HG02943 (cell line): Measurements from ENCODE around the gene SLC6A18.

Experiments
- ATAC-seq: cut with Tn5 transposase; IDR thresholded peaks from one replicate; pipeline ENCODE4 v1.9.1; 2021; ENCODE audit warnings: mild to moderate bottlenecking, low read depth, moderate library complexity; ENCODE audit not compliant: unreplicated experiment

Gene SLC6A18

GRCh38 chr5:1202026-1202797 lies 23.0 kb upstream of the SLC6A18 start:
- no peak for ATAC-seq

- ATAC-seq, result no peak
Measured at GRCh38 chr5:1202798-1203185, 22.4 kb upstream of the SLC6A18 start.

- ATAC-seq, result no peak
Measured at GRCh38 chr5:1203311-1203967, 21.7 kb upstream of the SLC6A18 start.

- no peak for ATAC-seq
Measured at GRCh38 chr5:1203968-1204692, 21.1 kb upstream of the SLC6A18 start.

- ATAC-seq, result no peak
Measured at GRCh38 chr5:1204693-1205242, 20.4 kb upstream of the SLC6A18 start.

- ATAC-seq, result no peak
Measured at GRCh38 chr5:1205255-1206180, 19.7 kb upstream of the SLC6A18 start.

GRCh38 chr5:1206521-1207412 lies 18.4 kb upstream of the SLC6A18 start:
- ATAC-seq, result no peak

- no peak for ATAC-seq
Measured at GRCh38 chr5:1207555-1207954, 17.6 kb upstream of the SLC6A18 start.

- no peak for ATAC-seq
Measured at GRCh38 chr5:1208221-1208742, 16.9 kb upstream of the SLC6A18 start.

GRCh38 chr5:1208743-1209488 lies 16.3 kb upstream of the SLC6A18 start:
- no peak for ATAC-seq

- no peak for ATAC-seq
Measured at GRCh38 chr5:1209489-1209852, 15.7 kb upstream of the SLC6A18 start.

GRCh38 chr5:1209896-1210776 lies 15.0 kb upstream of the SLC6A18 start:
- no peak for ATAC-seq

GRCh38 chr5:1210832-1211251 lies 14.3 kb upstream of the SLC6A18 start:
- no peak for ATAC-seq

- no peak for ATAC-seq
Measured at GRCh38 chr5:1211701-1212100, 13.5 kb upstream of the SLC6A18 start.

- ATAC-seq, result no peak
Measured at GRCh38 chr5:1212271-1212670, 12.9 kb upstream of the SLC6A18 start.

- ATAC-seq, result no peak
Measured at GRCh38 chr5:1212881-1213280, 12.3 kb upstream of the SLC6A18 start.

- no peak for ATAC-seq
Measured at GRCh38 chr5:1213508-1214162, 11.5 kb upstream of the SLC6A18 start.
